ENCODE data around the gene SSBP2. TPM values are rescaled to one million over a fixed set of nuclear protein-coding genes. Genes with fewer than 3 reads are reported as not detected.

Gene SSBP2
- polyA plus RNA-seq, 3 donors from 2014 or later: 28.4 to 90.8 (median 34.2) TPM

DNA sequence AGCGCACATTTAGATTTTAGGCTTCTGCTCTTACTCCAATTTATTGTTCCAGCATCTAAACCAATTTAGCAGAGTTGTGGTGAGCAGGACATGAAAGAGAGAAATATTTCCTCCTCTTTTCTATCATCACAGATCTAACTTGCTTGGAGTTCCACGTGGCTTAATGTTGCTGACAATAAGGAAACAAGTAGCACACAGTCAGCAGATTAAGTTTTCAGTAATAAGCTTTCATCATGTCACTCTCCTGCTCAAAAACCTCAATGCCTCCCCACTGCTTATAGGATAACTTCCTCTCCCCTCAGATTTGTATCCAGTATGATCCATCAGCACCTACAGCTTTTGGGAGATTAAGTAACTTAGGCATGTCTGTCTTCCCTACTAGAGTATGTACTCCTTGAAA is 10.4 kb upstream of the SSBP2 start:
- no peak for DNase-seq
- no peaks in the 10 kb centered on the region for H3K4me1 Mint-ChIP-seq
- H3K9me3 Mint-ChIP-seq: no peaks in the 10 kb centered on the region
- peaks cover 3 to 10% (median 4%) of the 10 kb centered on the region in 3 donors for H3K27me3 Mint-ChIP-seq (ENCODE audit: low read depth in 3 of 3)
- H3K4me3 Mint-ChIP-seq: no peak overlapping the region
- H3K27ac Mint-ChIP-seq: no peak overlapping the region
- no peaks in the 10 kb centered on the region for H3K36me3 Mint-ChIP-seq

DNA sequence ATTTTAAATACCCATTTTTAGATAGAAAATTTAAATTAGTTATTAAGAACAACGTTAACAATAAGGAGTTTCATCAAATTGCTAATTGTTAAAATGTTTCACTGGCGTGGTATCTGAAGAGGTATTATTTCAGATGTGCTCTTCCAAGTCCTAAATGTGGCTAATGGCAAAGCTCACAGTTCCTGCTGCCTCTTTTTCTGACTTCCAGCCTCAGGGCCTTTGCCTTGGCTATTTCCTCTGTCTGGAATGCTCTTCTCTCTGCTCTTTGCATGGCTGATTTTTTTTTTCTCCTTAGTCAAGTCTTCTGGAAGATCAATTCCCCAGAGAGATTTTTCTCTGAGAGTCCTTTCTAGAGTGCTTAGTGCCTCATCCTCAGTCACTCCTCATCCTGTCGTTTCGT is 9.6 kb upstream of the SSBP2 start:
- no peak overlapping the region for H3K4me3 Mint-ChIP-seq
- peaks cover 3 to 10% (median 5%) of the 10 kb centered on the region in 3 donors for H3K27me3 Mint-ChIP-seq (ENCODE audit: low read depth in 3 of 3)
- no peak for DNase-seq
- no peaks in the 10 kb centered on the region for H3K36me3 Mint-ChIP-seq
- H3K27ac Mint-ChIP-seq: no peak overlapping the region
- H3K9me3 Mint-ChIP-seq: no peaks in the 10 kb centered on the region
- no peaks in the 10 kb centered on the region for H3K4me1 Mint-ChIP-seq

DNA sequence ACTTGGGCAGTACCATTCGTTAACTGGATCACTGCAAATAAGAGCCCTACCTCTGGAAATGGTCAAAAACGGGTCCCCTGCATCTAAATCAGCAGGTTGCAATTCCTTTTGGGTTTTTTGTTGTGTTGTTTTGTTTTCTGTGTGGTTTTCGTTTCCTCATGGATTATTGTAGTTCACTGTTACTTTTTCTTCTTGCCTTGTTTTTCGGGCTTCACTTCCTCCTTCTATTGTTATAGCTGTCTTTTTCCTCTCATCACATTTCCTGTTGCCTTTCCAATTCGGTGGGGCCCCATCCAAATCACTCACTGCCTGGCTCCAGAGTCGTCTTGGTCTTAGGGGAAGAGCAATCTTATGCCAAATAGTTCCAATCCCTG is 8.7 kb upstream of the SSBP2 start:
- no peak for DNase-seq
- no peaks in the 10 kb centered on the region for H3K36me3 Mint-ChIP-seq
- H3K27ac Mint-ChIP-seq: no peak overlapping the region
- H3K4me1 Mint-ChIP-seq: no peaks in the 10 kb centered on the region
- no peaks in the 10 kb centered on the region for H3K9me3 Mint-ChIP-seq
- no peak overlapping the region for H3K4me3 Mint-ChIP-seq
- H3K27me3 Mint-ChIP-seq (ENCODE audit: low read depth in 3 of 3): peaks cover 3 to 10% (median 5%) of the 10 kb centered on the region in 3 donors

DNA sequence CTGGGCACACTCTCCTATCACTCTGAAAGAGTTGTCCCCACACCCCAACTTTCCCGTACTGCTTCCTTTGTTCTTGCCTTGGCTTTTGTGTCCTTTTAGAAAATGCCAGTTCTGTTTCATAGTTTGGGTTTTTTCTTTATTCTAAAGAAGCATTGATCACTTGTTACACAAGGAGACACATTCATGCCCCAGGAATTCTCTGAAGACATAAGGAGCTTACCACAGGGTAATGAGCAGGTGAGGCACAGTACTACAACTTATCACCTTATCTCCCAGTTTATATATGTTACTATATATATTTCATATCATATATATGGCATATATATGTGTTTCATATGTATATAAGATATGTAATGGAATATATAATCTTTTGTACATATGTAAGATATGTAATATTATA is 6.5 kb upstream of the SSBP2 start:
- Mint-ChIP-seq H3K4me3 (no peak overlapping the region), H3K4me1 (no peaks in the 10 kb centered on the region), H3K36me3 (no peaks in the 10 kb centered on the region), H3K27ac (no peak overlapping the region), H3K9me3 (no peaks in the 10 kb centered on the region), H3K27me3 (ENCODE audit: low read depth in 3 of 3) (peaks cover 5 to 9% (median 8%) of the 10 kb centered on the region in 3 donors)
- no peak for DNase-seq

DNA sequence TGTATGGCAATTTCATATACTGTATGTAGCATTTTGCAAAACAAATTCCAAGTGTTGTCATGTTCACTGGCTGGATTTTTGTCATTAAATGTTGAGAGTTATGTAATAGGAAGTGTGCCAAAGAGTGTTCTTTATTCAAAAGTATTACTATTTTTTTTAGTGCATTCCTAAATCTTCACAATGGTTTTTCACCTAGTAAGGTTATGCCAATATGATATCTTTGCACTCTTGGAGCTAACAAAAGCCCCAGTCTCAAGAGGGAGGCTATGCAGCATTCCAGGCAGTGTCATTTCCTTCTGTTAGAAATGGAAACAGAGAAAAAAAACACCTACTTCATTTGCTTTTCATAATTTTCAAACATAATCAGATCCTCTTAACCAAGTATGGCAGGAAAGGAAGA is 5.1 kb upstream of the SSBP2 start:
- Mint-ChIP-seq H3K4me1 (peaks cover 3 to 5% of the 10 kb centered on the region in 2 donors), H3K36me3 (no peaks in the 10 kb centered on the region), H3K4me3 (no peak overlapping the region), H3K27me3 (ENCODE audit: low read depth in 3 of 3) (peaks cover 6 to 12% (median 6%) of the 10 kb centered on the region in 3 donors), H3K9me3 (no peaks in the 10 kb centered on the region), H3K27ac (no peak overlapping the region)
- DNase-seq: no peak

DNA sequence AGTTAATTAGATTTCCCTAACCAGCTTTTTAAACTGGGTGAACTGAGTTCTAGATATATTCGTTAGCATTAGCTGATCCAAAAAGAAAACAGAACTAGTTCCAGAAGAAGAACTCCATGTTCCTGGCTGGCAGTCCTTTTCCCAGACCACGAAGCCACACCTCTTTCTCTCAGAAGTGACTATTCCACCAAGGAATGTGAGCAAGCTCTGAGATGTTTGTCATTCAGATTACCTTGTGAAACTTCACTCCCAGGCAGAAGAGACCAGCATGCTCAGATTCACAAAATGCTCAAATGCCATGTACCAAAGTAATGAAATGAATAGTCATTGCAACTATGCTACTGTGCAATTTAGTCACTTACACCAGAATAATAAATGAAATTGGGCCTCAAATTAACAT is 4.4 kb upstream of the SSBP2 start:
- no peak overlapping the region for H3K27ac Mint-ChIP-seq
- H3K4me1 Mint-ChIP-seq: peaks cover 3 to 5% of the 10 kb centered on the region in 2 donors
- peaks cover 6 to 15% (median 10%) of the 10 kb centered on the region in 3 donors for H3K27me3 Mint-ChIP-seq (ENCODE audit: low read depth in 3 of 3)
- no peak for DNase-seq
- H3K4me3 Mint-ChIP-seq: no peak overlapping the region
- no peaks in the 10 kb centered on the region for H3K36me3 Mint-ChIP-seq
- no peaks in the 10 kb centered on the region for H3K9me3 Mint-ChIP-seq

DNA sequence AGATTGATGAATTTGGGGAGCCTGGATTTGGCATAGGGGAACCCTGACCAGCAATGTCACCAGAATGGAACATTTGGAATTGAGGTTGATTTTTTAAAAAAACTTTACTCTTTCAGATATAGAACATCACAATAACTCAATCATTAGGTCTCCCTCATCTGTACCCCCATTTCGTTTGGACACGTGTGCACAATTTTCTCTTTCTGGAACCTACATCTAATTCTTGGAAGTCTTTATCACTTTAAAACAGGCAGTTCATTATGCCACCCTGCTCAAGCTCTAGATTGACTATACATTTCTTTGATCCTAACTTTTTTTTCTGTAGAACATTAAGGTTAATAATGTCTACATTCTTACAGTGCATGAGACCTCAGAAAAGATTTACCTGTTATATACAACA is 3.7 kb upstream of the SSBP2 start:
- Mint-ChIP-seq H3K27me3 (ENCODE audit: low read depth in 3 of 3) (peaks cover 8 to 16% (median 9%) of the 10 kb centered on the region in 3 donors), H3K27ac (no peak overlapping the region)

DNA sequence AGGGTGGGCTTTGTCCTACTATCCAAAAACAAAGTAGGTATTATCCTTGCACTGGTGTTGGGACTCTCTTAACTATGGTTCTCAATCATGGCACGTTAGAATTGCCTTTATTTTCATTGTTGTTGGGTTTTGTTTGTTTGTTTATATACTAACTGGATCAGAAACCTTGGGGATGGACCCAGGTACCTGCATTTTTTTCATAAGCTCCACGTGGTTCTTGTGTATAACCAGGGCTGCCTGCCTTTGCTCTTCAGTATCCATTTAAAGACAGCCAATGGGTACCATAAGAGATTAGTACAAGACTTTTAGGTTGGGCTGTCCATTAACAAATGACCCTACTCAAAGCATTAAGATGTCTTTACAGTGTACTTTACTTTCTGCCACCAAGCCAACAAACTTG is 2.5 kb upstream of the SSBP2 start:
- Mint-ChIP-seq H3K27me3 (ENCODE audit: low read depth in 3 of 3) (peaks cover 14 to 19% (median 15%) of the 10 kb centered on the region in 3 donors), H3K36me3 (no peaks in the 10 kb centered on the region), H3K27ac (no peak overlapping the region), H3K4me1 (peaks cover 10 to 17% of the 10 kb centered on the region in 2 donors), H3K4me3 (peak overlapping the region in 4 of 5 donors; percentile 14 to 57 (median 39)), H3K9me3 (no peaks in the 10 kb centered on the region)
- no peak for DNase-seq

More for the DNA sequence above, 3.7 kb upstream of the SSBP2 start:
- H3K4me1 Mint-ChIP-seq: peaks cover 4 to 5% of the 10 kb centered on the region in 2 donors
- no peaks in the 10 kb centered on the region for H3K36me3 Mint-ChIP-seq
- no peaks in the 10 kb centered on the region for H3K9me3 Mint-ChIP-seq
- no peak overlapping the region for H3K4me3 Mint-ChIP-seq
- no peak for DNase-seq

DNA sequence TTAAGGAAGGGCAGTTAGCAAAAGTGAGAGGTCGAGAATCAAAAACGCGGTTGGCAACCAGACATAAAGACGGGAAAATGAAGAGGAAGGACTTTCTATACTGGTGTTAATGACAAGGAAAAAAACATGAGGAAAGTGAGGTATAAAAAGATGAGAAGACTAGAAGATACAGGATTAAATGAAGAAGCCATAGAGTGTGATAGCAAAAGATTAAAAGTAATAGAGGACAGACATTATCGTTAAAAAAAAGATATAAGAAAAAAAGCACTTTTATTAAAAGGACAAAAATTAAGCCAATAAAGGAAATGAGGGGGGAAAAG is 1.7 kb upstream of the SSBP2 start:
- peak overlapping the region; percentile 70 to 92 (median 91) for H3K4me3 Mint-ChIP-seq
- H3K27me3 Mint-ChIP-seq (ENCODE audit: low read depth in 3 of 3): peaks cover 14 to 22% (median 15%) of the 10 kb centered on the region in 3 donors
- H3K4me1 Mint-ChIP-seq: peaks cover 10 to 18% of the 10 kb centered on the region in 2 donors
- H3K9me3 Mint-ChIP-seq: no peaks in the 10 kb centered on the region
- H3K36me3 Mint-ChIP-seq: no peaks in the 10 kb centered on the region
- DNase-seq: no peak
- peak overlapping the region in 1 of 6 donors; percentile 2 for H3K27ac Mint-ChIP-seq

DNA sequence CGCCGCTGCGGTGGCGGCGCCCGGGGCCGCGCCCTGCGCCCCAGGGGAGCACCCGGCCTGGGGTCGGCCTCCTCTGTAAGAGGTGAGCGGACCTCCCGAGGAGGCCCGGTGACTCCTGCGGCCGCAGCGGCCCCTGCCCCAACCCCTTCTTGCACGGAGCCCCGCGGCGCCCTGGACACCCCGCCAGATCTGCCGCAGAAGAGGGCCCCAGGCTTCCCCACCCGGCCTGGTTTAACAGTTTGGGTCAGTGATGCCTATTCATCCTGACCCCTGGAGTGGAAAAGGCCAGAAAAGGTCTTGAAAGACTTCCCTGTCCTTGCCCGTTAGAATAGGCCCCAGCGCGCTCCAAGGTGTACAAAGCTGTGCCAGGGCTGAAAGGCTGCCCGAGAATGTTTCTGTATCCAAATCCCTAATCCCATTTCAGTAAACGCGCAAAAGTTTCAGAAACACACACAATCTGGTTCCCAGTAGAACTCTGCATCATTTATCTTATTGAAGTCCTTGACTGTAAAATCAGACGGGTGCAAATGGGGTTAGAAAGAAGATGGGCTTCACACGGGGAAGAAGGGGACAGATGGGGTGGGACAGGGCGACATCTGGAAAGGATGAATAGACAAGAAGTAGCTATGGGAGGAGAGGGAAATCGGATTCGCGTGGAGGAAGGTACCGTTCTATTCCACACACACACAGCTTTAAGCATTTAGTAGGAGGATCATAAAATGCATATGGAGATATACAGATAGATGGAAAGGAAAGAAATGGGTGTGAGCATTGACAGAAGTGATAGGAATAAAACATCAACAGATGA is 1.1 kb upstream of the SSBP2 start:
- peak in 1 of 3 donors; percentile 3 for DNase-seq
- Mint-ChIP-seq H3K27me3 (ENCODE audit: low read depth in 3 of 3) (peaks cover 14 to 19% (median 15%) of the 10 kb centered on the region in 3 donors), H3K4me3 (peak overlapping the region; percentile 76 to 92 (median 92)), H3K9me3 (no peaks in the 10 kb centered on the region), H3K4me1 (peaks cover 10 to 18% of the 10 kb centered on the region in 2 donors), H3K27ac (peak overlapping the region in 4 of 6 donors; percentile 8 to 79 (median 33)), H3K36me3 (no peaks in the 10 kb centered on the region)

DNA sequence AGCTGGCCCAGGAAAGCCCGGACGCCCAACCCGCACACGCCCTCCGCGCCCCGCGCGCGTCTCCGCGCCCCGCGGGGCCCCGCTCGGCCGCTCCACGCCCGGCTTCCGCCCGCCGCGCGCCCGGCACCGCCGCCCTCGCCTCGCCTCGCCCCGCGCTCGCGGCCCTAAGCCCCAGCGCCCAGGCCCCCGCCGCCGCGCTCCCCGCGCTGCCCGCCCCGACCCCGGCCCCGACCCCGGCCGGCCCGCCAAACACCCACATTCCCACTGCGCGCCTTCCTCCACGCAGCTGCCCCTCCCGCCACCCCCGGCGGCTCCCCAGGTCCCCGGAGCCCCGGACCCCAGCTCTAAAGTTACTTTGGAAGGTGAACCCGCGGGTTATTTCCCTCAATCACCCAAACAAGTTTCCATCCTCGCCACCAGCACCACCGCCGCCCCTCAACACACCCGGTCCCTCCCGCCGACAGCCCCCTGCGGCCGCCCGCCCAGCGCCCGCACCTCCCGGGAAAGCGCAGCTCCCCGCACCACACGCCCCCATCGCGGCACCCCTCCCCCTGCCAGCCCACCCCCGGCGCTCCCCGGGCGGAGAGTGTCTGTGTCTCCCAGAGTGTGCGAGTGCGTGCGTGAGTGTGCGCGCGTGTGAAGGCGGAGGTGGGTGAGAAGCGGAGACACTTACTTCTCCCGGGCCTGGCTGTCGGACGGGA is 439 bp downstream of the SSBP2 start:
- H3K4me3 Mint-ChIP-seq: peak overlapping the region; percentile 91 to 92 (median 92)
- DNase-seq: peak; percentile 40 to 51 (median 51)
- H3K4me1 Mint-ChIP-seq: peaks cover 10 to 24% of the 10 kb centered on the region in 2 donors
- peak overlapping the region; percentile 75 to 93 (median 81) for H3K27ac Mint-ChIP-seq
- no peaks in the 10 kb centered on the region for H3K9me3 Mint-ChIP-seq
- H3K36me3 Mint-ChIP-seq: no peaks in the 10 kb centered on the region
- peaks cover 12 to 18% (median 15%) of the 10 kb centered on the region in 3 donors for H3K27me3 Mint-ChIP-seq (ENCODE audit: low read depth in 3 of 3)

DNA sequence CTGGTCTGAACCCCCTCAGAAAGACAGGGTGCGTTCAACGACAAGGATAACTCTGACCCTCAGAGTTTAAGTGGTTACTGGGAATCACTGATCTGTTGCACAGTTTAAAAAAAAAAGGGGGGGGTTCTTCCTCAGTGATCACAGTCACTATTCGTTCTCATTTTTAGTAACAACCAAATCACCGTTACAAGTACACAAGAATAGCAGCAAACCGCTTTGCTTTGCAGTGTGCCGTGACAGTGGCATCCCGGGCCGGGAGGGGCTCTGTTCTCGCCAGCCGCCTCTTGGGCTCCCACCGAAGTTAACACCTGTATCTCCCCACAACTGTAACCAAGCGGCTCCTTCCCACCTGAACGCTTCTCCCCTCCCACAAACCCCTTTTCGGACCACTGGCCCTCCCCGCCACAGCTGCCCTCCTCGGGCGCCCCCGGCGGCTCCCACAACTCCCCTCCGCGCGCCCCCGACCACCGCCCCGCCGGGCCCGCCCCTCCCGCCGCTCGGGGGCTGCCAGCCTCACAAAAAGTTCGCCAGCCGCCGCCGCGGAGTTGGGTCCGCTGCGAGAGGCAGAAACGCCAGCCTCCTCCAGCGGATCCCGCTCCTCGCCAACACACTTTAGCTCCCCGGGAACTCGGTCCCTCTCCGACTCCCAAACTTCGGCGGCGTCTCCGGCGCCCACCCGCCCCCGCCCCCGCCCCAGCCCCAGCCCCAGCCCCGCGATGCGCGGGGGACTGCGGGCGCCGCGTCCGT is 1.2 kb downstream of the SSBP2 start:
- Mint-ChIP-seq H3K36me3 (no peaks in the 10 kb centered on the region), H3K27ac (peak overlapping the region; percentile 48 to 89 (median 78)), H3K4me3 (peak overlapping the region; percentile 89 to 94 (median 91)), H3K9me3 (no peaks in the 10 kb centered on the region), H3K4me1 (peaks cover 10 to 24% of the 10 kb centered on the region in 2 donors), H3K27me3 (ENCODE audit: low read depth in 3 of 3) (peaks cover 12 to 18% (median 15%) of the 10 kb centered on the region in 3 donors)
- DNase-seq: peak; percentile 33 to 44 (median 38)

DNA sequence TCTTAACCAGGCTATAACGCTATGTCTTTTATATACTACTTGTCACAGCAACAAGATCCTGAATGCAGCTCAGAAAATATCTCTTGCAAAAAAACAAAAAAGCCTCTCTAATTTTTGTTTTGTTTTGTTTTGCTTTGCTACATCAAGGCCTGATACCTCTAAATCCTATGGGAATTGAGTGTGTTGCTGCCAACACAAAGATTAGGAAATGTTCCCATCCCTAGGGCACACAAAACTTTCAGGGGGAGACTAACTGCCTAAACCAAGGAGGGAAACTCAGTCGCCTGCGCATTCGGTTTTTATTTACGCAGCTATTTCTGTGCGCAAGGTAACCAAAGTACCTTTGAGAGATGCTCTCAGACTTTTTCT is 1.7 kb downstream of the SSBP2 start:
- Mint-ChIP-seq H3K27ac (peak overlapping the region; percentile 9 to 70 (median 54)), H3K4me1 (peaks cover 10 to 24% of the 10 kb centered on the region in 2 donors), H3K9me3 (no peaks in the 10 kb centered on the region), H3K36me3 (no peaks in the 10 kb centered on the region), H3K4me3 (peak overlapping the region; percentile 89 to 94 (median 91)), H3K27me3 (ENCODE audit: low read depth in 3 of 3) (peaks cover 12 to 18% (median 14%) of the 10 kb centered on the region in 3 donors)
- no peak for DNase-seq

DNA sequence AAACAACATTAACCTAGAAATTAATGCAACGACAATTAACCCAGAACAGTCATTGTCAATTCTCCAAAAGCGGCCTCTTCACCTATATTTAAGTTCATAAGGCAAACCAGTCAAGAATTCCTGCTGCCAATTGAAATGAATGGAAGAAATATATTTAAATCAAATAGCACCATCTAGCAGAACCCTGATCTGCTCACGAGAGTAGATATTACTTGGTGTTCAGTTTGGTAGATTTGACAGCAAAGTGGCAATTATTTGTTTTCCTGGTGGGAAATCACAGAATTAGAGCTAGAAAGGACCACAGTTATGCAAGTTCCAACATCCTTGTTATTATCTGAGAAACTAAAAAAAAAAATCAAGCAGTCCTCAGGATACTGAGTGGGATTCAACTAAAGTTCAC is 2.3 kb downstream of the SSBP2 start:
- H3K27ac Mint-ChIP-seq: peak overlapping the region in 2 of 6 donors; percentile 7 to 60
- DNase-seq: no peak
- H3K27me3 Mint-ChIP-seq (ENCODE audit: low read depth in 3 of 3): peaks cover 12 to 18% (median 13%) of the 10 kb centered on the region in 3 donors
- H3K9me3 Mint-ChIP-seq: no peaks in the 10 kb centered on the region
- H3K4me3 Mint-ChIP-seq: peak overlapping the region; percentile 89 to 94 (median 91)
- H3K4me1 Mint-ChIP-seq: peaks cover 10 to 24% of the 10 kb centered on the region in 2 donors
- no peaks in the 10 kb centered on the region for H3K36me3 Mint-ChIP-seq

All from immature natural killer cell (primary cell).